Measurements from ENCODE around the gene ARHGEF19. TPM values are rescaled to one million over a fixed set of nuclear protein-coding genes. Genes with fewer than 3 reads are reported as not detected.

Gene ARHGEF19
- total RNA-seq, 2 donors from 2014 or later = 14.8 to 17.5 TPM

DNA sequence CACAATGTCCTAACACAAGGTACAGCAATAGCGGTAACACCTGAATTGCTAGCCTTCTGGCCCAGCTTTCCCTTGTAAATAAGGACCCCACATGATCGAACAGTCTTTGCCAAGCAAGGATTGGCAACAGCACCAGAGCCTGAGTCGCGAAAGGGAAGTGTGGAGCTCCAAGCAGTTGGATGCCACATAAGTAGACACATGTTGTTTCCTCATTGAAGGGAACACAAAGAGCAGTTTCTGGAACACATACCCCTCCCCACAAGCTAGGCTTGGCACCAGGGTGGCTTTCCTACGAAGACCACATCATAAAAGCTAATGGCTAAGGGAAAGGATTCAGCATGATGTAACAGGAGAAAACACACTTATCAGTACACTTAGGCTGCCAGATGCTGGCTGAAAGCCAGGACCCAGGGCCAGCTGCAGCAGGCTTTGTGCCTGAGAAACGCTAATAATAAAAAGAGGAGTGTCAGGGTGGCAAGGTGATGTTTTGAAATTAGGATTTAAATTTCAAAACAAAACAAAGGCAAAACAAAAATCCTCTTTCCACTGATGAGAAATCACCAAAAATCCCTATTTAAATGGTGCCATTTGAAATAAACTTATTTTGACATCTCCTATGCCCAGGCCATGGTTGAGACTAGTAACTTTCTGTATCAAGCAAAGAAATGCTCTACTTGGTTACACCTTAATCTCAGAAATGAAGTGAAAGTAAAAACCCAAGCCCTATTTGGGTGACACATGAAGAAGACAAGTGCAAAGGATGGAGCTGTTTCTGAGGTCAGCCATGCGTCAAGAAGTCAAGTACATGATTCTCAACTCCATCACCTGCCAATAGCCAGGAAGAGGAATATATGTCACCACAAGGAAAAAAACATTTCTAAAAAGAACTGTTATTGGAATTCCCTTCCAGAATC lies 36.4 kb upstream of the ARHGEF19 start:
- DNase-seq = no peak
- H3K4me1 ChIP-seq (ENCODE audit: control insufficient read depth, insufficient read depth, low read length) = no peaks in the 10 kb centered on the region
- Mint-ChIP-seq H3K4me1 (peaks cover 2% of the 10 kb centered on the region), H3K4me3 (no peak overlapping the region), H3K36me3 (ENCODE audit: low read depth) (peaks cover 22% of the 10 kb centered on the region), H3K9me3 (no peaks in the 10 kb centered on the region), H3K27ac (no peak overlapping the region), H3K27me3 (ENCODE audit: insufficient read depth) (no peaks in the 10 kb centered on the region)
- no peak overlapping the region for H3K4me3 ChIP-seq (ENCODE audit: low read length)
- no peak overlapping the region for H3K9ac ChIP-seq (ENCODE audit: extremely low read depth, low read length, poor library complexity, severe bottlenecking)
- WGBS, 2 experiments (ENCODE audit: insufficient coverage in 1 of 2, insufficient read length in 1 of 2) = 92 to 95% methylated on average over 5 to 7 of the region's 7 CpGs
- no peaks in the 10 kb centered on the region for H3K27me3 ChIP-seq (ENCODE audit: control insufficient read depth, insufficient read depth, low read length, poor library complexity, severe bottlenecking)
- no peaks in the 10 kb centered on the region for H3K9me3 ChIP-seq (ENCODE audit: control insufficient read depth, low read length)
- H3K36me3 ChIP-seq (ENCODE audit: control insufficient read depth, insufficient read depth, low read length) = peaks cover 56% of the 10 kb centered on the region
- TF ChIP-seq CTCF (conservative IDR thresholded peaks at IDR 0.05) = no peak
- no peak overlapping the region for H3K27ac ChIP-seq (ENCODE audit: low read depth, low read length)

DNA sequence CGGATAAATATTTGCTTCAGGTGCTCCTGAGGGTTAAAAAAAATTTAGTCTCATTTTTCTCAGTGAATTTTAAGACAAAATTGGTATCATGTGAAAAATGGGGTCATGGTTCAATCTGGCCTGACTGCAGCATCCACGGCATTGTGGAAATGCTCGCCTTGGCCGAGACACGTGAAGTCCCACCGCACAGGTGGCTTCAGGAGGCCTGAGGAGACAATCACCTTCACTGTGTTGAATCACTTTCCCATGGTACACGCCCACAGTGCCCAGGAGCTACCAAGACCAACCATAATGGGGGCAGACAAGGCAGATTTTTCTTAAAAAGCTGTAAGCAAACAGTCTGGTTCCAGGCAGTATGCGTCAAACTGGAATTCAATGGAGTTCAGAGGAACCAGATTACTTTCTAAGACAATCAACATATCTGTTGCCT lies 35.6 kb upstream of the ARHGEF19 start:
- H3K27ac Mint-ChIP-seq = no peak overlapping the region
- peaks cover 2% of the 10 kb centered on the region for H3K4me1 Mint-ChIP-seq
- Histone ChIP-seq H3K9me3 (ENCODE audit: control insufficient read depth, low read length) (no peaks in the 10 kb centered on the region), H3K4me1 (ENCODE audit: control insufficient read depth, insufficient read depth, low read length) (no peaks in the 10 kb centered on the region), H3K27me3 (ENCODE audit: control insufficient read depth, insufficient read depth, low read length, poor library complexity, severe bottlenecking) (no peaks in the 10 kb centered on the region), H3K4me3 (ENCODE audit: low read length) (no peak overlapping the region), H3K27ac (ENCODE audit: low read depth, low read length) (no peak overlapping the region), H3K36me3 (ENCODE audit: control insufficient read depth, insufficient read depth, low read length) (peaks cover 48% of the 10 kb centered on the region), H3K9ac (ENCODE audit: extremely low read depth, low read length, poor library complexity, severe bottlenecking) (no peak overlapping the region)
- no peaks in the 10 kb centered on the region for H3K9me3 Mint-ChIP-seq
- peaks cover 21% of the 10 kb centered on the region for H3K36me3 Mint-ChIP-seq (ENCODE audit: low read depth)
- WGBS, 2 experiments (ENCODE audit: insufficient coverage in 1 of 2, insufficient read length in 1 of 2) = 95 to 96% methylated on average over 8 of the region's 8 CpGs
- no peak for TF ChIP-seq CTCF (conservative IDR thresholded peaks at IDR 0.05)
- no peak for DNase-seq
- H3K27me3 Mint-ChIP-seq (ENCODE audit: insufficient read depth) = no peaks in the 10 kb centered on the region
- H3K4me3 Mint-ChIP-seq = no peak overlapping the region

DNA sequence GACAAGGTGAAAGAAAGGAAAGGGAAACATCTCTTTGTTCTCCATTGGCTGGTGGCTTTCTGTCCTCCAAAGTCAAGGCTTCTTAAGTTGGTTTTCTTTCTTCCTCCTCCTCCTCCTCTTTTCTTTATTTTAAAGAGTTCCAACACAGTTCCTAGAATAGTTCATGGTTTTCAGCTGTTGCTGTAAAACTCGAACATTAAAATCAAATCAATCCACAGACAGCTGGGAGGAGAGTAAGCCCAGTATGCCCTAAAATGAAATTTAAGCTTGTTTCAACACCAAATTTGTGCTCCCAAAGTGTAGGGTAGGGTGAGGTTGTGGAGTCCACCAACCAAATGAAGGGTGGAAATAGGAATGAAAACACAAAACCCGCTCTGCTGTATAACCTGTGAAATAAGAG lies 35.0 kb upstream of the ARHGEF19 start:
- peaks cover 42% of the 10 kb centered on the region for H3K36me3 ChIP-seq (ENCODE audit: control insufficient read depth, insufficient read depth, low read length)
- Mint-ChIP-seq H3K4me3 (no peak overlapping the region), H3K9me3 (no peaks in the 10 kb centered on the region), H3K36me3 (ENCODE audit: low read depth) (peaks cover 17% of the 10 kb centered on the region), H3K27ac (no peak overlapping the region), H3K4me1 (peaks cover 2% of the 10 kb centered on the region), H3K27me3 (ENCODE audit: insufficient read depth) (no peaks in the 10 kb centered on the region)
- no peaks in the 10 kb centered on the region for H3K9me3 ChIP-seq (ENCODE audit: control insufficient read depth, low read length)
- no peaks in the 10 kb centered on the region for H3K4me1 ChIP-seq (ENCODE audit: control insufficient read depth, insufficient read depth, low read length)
- TF ChIP-seq CTCF (conservative IDR thresholded peaks at IDR 0.05) = no peak
- H3K27ac ChIP-seq (ENCODE audit: low read depth, low read length) = no peak overlapping the region
- no peaks in the 10 kb centered on the region for H3K27me3 ChIP-seq (ENCODE audit: control insufficient read depth, insufficient read depth, low read length, poor library complexity, severe bottlenecking)
- WGBS, 2 experiments (ENCODE audit: insufficient coverage in 1 of 2, insufficient read length in 1 of 2) = 83 to 89% methylated on average over 1 to 2 of the region's 2 CpGs
- H3K4me3 ChIP-seq (ENCODE audit: low read length) = no peak overlapping the region
- H3K9ac ChIP-seq (ENCODE audit: extremely low read depth, low read length, poor library complexity, severe bottlenecking) = no peak overlapping the region
- no peak for DNase-seq
